T-cell (primary cell): Measurements from ENCODE around the gene RAB33A. TPM values are rescaled to one million over a fixed set of nuclear protein-coding genes. Genes with fewer than 3 reads are reported as not detected.

Source experiments
- ATAC-seq, 4 experiments: fragments of 200-7000 bp in 3 of 4; fragments of 150-1000 bp in 1 of 4; cut with Tn5 transposase; replicated peaks in 1 of 4; 1 replicate in 3 of 4; 2 replicates in 1 of 4; pipeline ENCODE4 v1.10.0; 2021; ENCODE audit warnings: moderate library complexity in 3 of 4, mild to moderate bottlenecking in 2 of 4, moderate number of reproducible peaks in 1 of 4
- CTCF ChIA-PET, 2 donors: fragments of 300-600 bp; sonication (Branson Sonifier 250); formaldehyde crosslinking; loops; one replicate each; lab custom pipeline; 2022; ENCODE audit warnings: antibody characterized with exemption in 2 of 2; lab: Charles Lee
- POLR2A ChIA-PET, 2 donors: fragments of 300-600 bp; sonication (Branson Sonifier 250); formaldehyde crosslinking; loops; one replicate each; lab custom pipeline; 2022; ENCODE audit warnings: antibody characterized with exemption in 2 of 2; lab: Charles Lee
- DNase-seq, 35 experiments: peaks; one replicate each; pipeline versions ENCODE4 v3.0.0 to v3.0.0-alpha.2; 2013 to 2023
- H3K27ac ChIP-seq: one replicate; pipeline ENCODE4 v1.5.1; 2013; ENCODE audit warnings: low read length
- H3K27me3 ChIP-seq, 2 experiments: replicated peaks in 1 of 2; 1 replicate in 1 of 2; 2 replicates in 1 of 2; pipeline versions ENCODE4 v1.6.1 to v1.7.0; 2013; ENCODE audit warnings: low read length in 1 of 2, mixed read lengths in 1 of 2; ENCODE audit not compliant: control insufficient read depth in 2 of 2, insufficient read depth in 2 of 2; ENCODE audit errors: extremely low read depth in 1 of 2
- H3K36me3 ChIP-seq, 2 donors: 1 replicate in 1 of 2; 2 replicates in 1 of 2; pipeline versions ENCODE4 v1.6.1 to v1.7.0; 2013; ENCODE audit warnings: low read length in 1 of 2; ENCODE audit not compliant: control insufficient read depth in 2 of 2, insufficient read depth in 1 of 2; ENCODE audit errors: extremely low read depth in 1 of 2
- H3K4me1 ChIP-seq, 2 experiments: 1 replicate in 1 of 2; 2 replicates in 1 of 2; pipeline versions ENCODE4 v1.6.1 to v1.7.0; 2013; ENCODE audit warnings: low read length in 2 of 2, mixed read lengths in 1 of 2; ENCODE audit not compliant: insufficient read depth in 2 of 2, control insufficient read depth in 1 of 2; ENCODE audit errors: extremely low read depth in 1 of 2
- H3K4me3 ChIP-seq, 2 donors: 1 replicate in 1 of 2; 2 replicates in 1 of 2; pipeline versions ENCODE4 v1.5.1 to v1.7.0; 2013; ENCODE audit warnings: mild to moderate bottlenecking in 2 of 2, low read length in 1 of 2, moderate library complexity in 1 of 2; ENCODE audit not compliant: control insufficient read depth in 1 of 2; ENCODE audit errors: extremely low read depth in 1 of 2
- H3K9me3 ChIP-seq: 2 replicates; pipeline ENCODE4 v1.7.0; 2013
- H3K27ac Mint-ChIP-seq, 2 donors: one replicate each; pipeline ENCODE4 v1.8.0; 2020 to 2021; ENCODE audit warnings: mild to moderate bottlenecking in 2 of 2, mixed read lengths in 2 of 2
- H3K27me3 Mint-ChIP-seq, 2 donors: one replicate each; pipeline ENCODE4 v1.8.0; 2021 to 2022; ENCODE audit warnings: mixed read lengths in 2 of 2
- H3K36me3 Mint-ChIP-seq: one replicate; pipeline ENCODE4 v1.8.0; 2021; ENCODE audit warnings: mixed read lengths
- H3K4me1 Mint-ChIP-seq, 3 donors: one replicate each; pipeline ENCODE4 v1.8.0; 2020 to 2022; ENCODE audit warnings: mixed read lengths in 3 of 3, mild to moderate bottlenecking in 1 of 3
- H3K4me3 Mint-ChIP-seq, 3 donors: one replicate each; pipeline ENCODE4 v1.8.0; 2020 to 2022; ENCODE audit warnings: mild to moderate bottlenecking in 3 of 3, mixed read lengths in 3 of 3, moderate library complexity in 3 of 3
- H3K9me3 Mint-ChIP-seq, 3 donors: one replicate each; pipeline ENCODE4 v1.8.0; 2020 to 2022; ENCODE audit warnings: mixed read lengths in 3 of 3
- WGBS: methylation state at CpG from one replicate; pipeline ENCODE4 v1.1.5; 2013; ENCODE audit warnings: missing lambda C conversion rate; ENCODE audit not compliant: insufficient coverage; 5-methylcytosine and 5-hydroxymethylcytosine counted together
- total RNA-seq, 35 experiments: library from RNA in 6 of 35; stranded (reverse) in 6 of 35; fragments of 120-200 nt in 1 of 35; gene quantifications; one replicate each; pipeline versions ENCODE4 v1.2.1 to v1.2.4 and lab custom pipeline; 2013 to 2026

The RAB33A gene
- total RNA-seq, 5 donors from 2014 or later (not counting 1 experiment from before 2014, with no cell fraction given): 4.4 to 16.6 (median 13.9) TPM

DNA sequence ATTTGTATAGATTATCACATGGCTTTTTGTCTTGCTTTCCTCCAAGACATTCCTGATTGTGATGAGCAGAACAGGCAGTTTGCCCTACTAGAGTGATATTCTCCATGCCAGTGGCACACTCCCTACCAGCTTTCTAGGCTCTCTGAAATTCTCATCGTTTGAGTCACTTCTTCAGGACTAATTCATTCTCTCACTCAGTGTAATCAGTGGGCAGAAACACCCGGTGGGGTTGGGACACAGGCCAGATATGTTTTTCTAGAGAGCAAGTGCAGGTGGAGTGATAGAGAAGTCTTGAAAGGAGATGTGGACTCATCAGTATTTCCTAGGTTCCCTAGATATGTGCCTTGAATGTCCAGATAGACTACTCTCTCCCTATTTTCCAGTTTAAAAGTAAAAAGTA is 13.1 kb downstream of the RAB33A start:
- POLR2A ChIA-PET: no interaction called here
- peak overlapping the region; percentile 48 to 67 for H3K27ac Mint-ChIP-seq

DNA sequence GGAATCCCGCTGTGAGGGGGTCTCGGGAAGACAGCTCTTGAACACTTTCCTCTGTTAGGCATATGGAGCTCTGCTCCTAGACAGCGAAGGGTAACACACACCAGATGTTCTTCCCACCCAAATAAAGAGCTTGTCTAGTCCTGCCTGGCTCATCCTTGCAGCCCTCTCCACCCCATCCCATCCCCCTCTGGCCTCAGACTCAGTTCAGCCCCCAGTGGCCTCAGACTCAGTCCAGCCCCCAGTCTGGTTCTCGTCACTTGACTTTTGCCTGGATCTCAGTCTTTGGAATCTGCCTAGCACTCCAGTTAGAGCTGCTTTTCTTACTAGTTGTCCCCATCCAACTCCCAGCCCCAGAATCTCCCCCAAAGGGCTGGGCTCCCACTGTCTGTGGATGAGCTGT is 14.9 kb downstream of the RAB33A start:
- Histone ChIP-seq H3K27me3 (no peaks in the 10 kb centered on the region), H3K36me3 (peaks cover 0 to 4% of the 10 kb centered on the region in 2 donors), H3K9me3 (no peaks in the 10 kb centered on the region), H3K4me1 (peaks cover 5 to 18% of the 10 kb centered on the region in 2 experiments), H3K27ac (no peak overlapping the region), H3K4me3 (no peak overlapping the region)
- Mint-ChIP-seq H3K9me3 (no peaks in the 10 kb centered on the region), H3K36me3 (no peaks in the 10 kb centered on the region), H3K27me3 (peaks cover 0 to 3% of the 10 kb centered on the region in 2 donors), H3K4me3 (no peak overlapping the region), H3K27ac (no peak overlapping the region), H3K4me1 (peaks cover 0 to 24% (median 18%) of the 10 kb centered on the region in 3 donors)
- WGBS: no CpG with 5 or more reads among the region's 4 CpGs
- no peak for ATAC-seq
- POLR2A ChIA-PET: interaction anchor here in 1 of 2 donors (0.7 kb wide), 1 partner anchor 16 kb away, joined by 3 read pairs; no protein-coding TSS in a partner anchor
- no peak for DNase-seq
- CTCF ChIA-PET: interaction anchor here in 1 of 2 donors (0.5 to 1.1 kb wide), 5 partner anchors 18 to 78 kb away, joined by 3 to 15 read pairs (median 3); no protein-coding TSS in a partner anchor

More for the DNA sequence above, 13.1 kb downstream of the RAB33A start:
- CTCF ChIA-PET: interaction anchor here in 1 of 2 donors (0.6 kb wide), 1 partner anchor 84 kb away, joined by 6 read pairs; no protein-coding TSS in a partner anchor
- Histone ChIP-seq H3K36me3 (peaks cover 0 to 4% of the 10 kb centered on the region in 2 donors), H3K9me3 (no peaks in the 10 kb centered on the region), H3K4me3 (no peak overlapping the region), H3K27me3 (no peaks in the 10 kb centered on the region), H3K4me1 (peaks cover 5 to 18% of the 10 kb centered on the region in 2 experiments), H3K27ac (no peak overlapping the region)
- no CpG with 5 or more reads among the region's 2 CpGs for WGBS
- Mint-ChIP-seq H3K9me3 (no peaks in the 10 kb centered on the region), H3K36me3 (peaks cover 2% of the 10 kb centered on the region), H3K27me3 (peaks cover 0 to 4% of the 10 kb centered on the region in 2 donors), H3K4me3 (no peak overlapping the region), H3K4me1 (peaks cover 3 to 26% (median 23%) of the 10 kb centered on the region in 3 donors)
- ATAC-seq: no peak
- no peak for DNase-seq

GRCh38 chrX:130190801-130191200 is 19.0 kb downstream of the RAB33A start:
- POLR2A ChIA-PET: interaction anchor here in 1 of 2 donors (0.5 kb wide), 1 partner anchor 76 kb away, joined by 4 read pairs; no protein-coding TSS in a partner anchor
- ATAC-seq: no peak

DNA sequence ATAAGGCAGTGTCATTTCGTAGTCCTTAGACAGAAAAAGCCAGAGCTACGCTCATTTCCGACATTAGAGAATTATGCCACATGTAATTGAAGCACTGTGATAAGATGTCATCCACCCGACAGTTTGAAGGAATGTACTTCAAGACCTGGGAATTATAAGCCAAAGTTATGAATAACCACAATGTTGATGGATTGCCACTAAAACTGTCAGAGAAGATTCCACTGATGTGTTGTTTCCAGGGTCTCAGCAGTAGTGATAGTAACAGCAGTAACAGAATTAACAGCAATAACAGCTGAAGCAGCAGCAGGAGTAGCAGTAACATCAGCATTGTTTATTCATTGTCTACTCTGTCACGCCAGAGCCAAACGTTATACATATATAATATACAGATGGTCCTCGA is 24.7 kb downstream of the RAB33A start:
- no peak overlapping the region for H3K4me3 ChIP-seq
- ATAC-seq (no peak), DNase-seq (no peak)
- Mint-ChIP-seq H3K9me3 (no peaks in the 10 kb centered on the region), H3K4me3 (no peak overlapping the region), H3K4me1 (peaks cover 0 to 2% (median 0%) of the 10 kb centered on the region in 3 donors), H3K36me3 (no peaks in the 10 kb centered on the region), H3K27ac (no peak overlapping the region), H3K27me3 (peaks cover 0 to 5% of the 10 kb centered on the region in 2 donors)
- no peaks in the 10 kb centered on the region for H3K36me3 ChIP-seq
- no peaks in the 10 kb centered on the region for H3K9me3 ChIP-seq
- ChIA-PET CTCF (interaction anchor here (0.6 to 1.2 kb wide), 3 partner anchors 55 to 157 kb away, joined by 3 to 5 read pairs (median 4); no protein-coding TSS in a partner anchor), POLR2A (no interaction called here)
- H3K27ac ChIP-seq: no peak overlapping the region
- H3K4me1 ChIP-seq: peaks cover 0 to 7% of the 10 kb centered on the region in 2 experiments
- H3K27me3 ChIP-seq: no peaks in the 10 kb centered on the region
- no CpG with 5 or more reads among the region's 7 CpGs for WGBS

More at GRCh38 chrX:130190801-130191200, 19.0 kb downstream of the RAB33A start:
- H3K27ac Mint-ChIP-seq: no peak overlapping the region
- peaks cover 0 to under 1% of the 10 kb centered on the region in 2 donors for H3K27me3 Mint-ChIP-seq
- no peaks in the 10 kb centered on the region for H3K36me3 Mint-ChIP-seq
- Histone ChIP-seq H3K36me3 (no peaks in the 10 kb centered on the region), H3K27me3 (no peaks in the 10 kb centered on the region), H3K4me1 (peaks cover 0 to 7% of the 10 kb centered on the region in 2 experiments), H3K4me3 (no peak overlapping the region), H3K27ac (no peak overlapping the region), H3K9me3 (no peaks in the 10 kb centered on the region)
- DNase-seq: no peak
- 100% methylated on average over 1 of the region's 4 CpGs for WGBS
- H3K4me3 Mint-ChIP-seq: no peak overlapping the region
- no peaks in the 10 kb centered on the region for H3K9me3 Mint-ChIP-seq
- CTCF ChIA-PET: interaction anchor here (0.6 to 5.4 kb wide), 5 partner anchors 68 to 111 kb away, joined by 3 to 34 read pairs (median 4); no protein-coding TSS in a partner anchor
- H3K4me1 Mint-ChIP-seq: peaks cover 0 to 3% (median 3%) of the 10 kb centered on the region in 3 donors

DNA sequence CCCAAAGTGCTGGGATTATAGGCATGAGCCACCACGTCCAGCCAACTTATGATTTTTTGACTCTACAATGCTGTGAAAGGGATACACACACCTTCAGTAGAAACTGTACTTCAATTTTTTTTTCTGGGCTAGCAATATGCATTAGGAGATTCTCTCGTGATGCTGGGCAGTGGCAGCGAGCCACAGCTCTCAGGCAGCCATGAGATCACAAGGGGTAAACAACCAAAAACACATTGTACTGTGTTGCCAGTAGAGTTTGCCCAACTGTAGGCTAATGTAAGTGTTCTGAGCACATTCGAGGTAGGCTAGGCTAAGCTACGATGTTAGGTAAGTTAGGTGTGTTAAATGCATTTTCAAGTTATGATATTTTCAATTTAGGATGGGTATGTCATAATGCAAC is 25.7 kb downstream of the RAB33A start:
- Histone ChIP-seq H3K4me3 (no peak overlapping the region), H3K27ac (no peak overlapping the region), H3K4me1 (no peaks in the 10 kb centered on the region), H3K27me3 (no peaks in the 10 kb centered on the region), H3K9me3 (no peaks in the 10 kb centered on the region), H3K36me3 (no peaks in the 10 kb centered on the region)
- WGBS: no CpG with 5 or more reads among the region's 5 CpGs
- no peak for DNase-seq
- H3K27ac Mint-ChIP-seq: no peak overlapping the region
- H3K9me3 Mint-ChIP-seq: no peaks in the 10 kb centered on the region
- no peaks in the 10 kb centered on the region for H3K36me3 Mint-ChIP-seq
- POLR2A ChIA-PET: no interaction called here
- CTCF ChIA-PET: interaction anchor here in 1 of 2 donors (0.6 kb wide), 1 partner anchor 156 kb away, joined by 5 read pairs; no protein-coding TSS in a partner anchor
- peaks cover 0 to under 1% (median 0%) of the 10 kb centered on the region in 3 donors for H3K4me1 Mint-ChIP-seq
- H3K27me3 Mint-ChIP-seq: peaks cover 0 to 5% of the 10 kb centered on the region in 2 donors
- H3K4me3 Mint-ChIP-seq: no peak overlapping the region
- no peak for ATAC-seq

- CTCF ChIA-PET: interaction anchor here in 1 of 2 donors (0.6 to 0.7 kb wide), 3 partner anchors 18 to 181 kb away, joined by 3 to 4 read pairs (median 3); no protein-coding TSS in a partner anchor
Measured at GRCh38 chrX:130204647-130205046, 32.9 kb downstream of the RAB33A start.

More at GRCh38 chrX:130204647-130205046, 32.9 kb downstream of the RAB33A start:
- H3K27me3 ChIP-seq: no peaks in the 10 kb centered on the region
- H3K36me3 ChIP-seq: no peaks in the 10 kb centered on the region
- H3K4me3 ChIP-seq: no peak overlapping the region
- Mint-ChIP-seq H3K27me3 (peaks cover 0 to 8% of the 10 kb centered on the region in 2 donors), H3K27ac (no peak overlapping the region), H3K36me3 (peaks cover 10% of the 10 kb centered on the region), H3K9me3 (no peaks in the 10 kb centered on the region), H3K4me1 (no peaks in the 10 kb centered on the region), H3K4me3 (no peak overlapping the region)
- no peaks in the 10 kb centered on the region for H3K9me3 ChIP-seq
- no peak for DNase-seq
- no peak overlapping the region for H3K27ac ChIP-seq
- no peaks in the 10 kb centered on the region for H3K4me1 ChIP-seq
- no peak for ATAC-seq
- WGBS: 100% methylated on average over 1 of the region's 1 CpG
- POLR2A ChIA-PET: no interaction called here
